Measurements from ENCODE around the gene MIB1.

MIB1 gene

GRCh38 chr18:21820811-21821143 lies 80.2 kb downstream of the MIB1 start:
- no peak for DNase-seq

GRCh38 chr18:21823848-21824247 lies 83.3 kb downstream of the MIB1 start:
- DNase-seq = no peak

DNA sequence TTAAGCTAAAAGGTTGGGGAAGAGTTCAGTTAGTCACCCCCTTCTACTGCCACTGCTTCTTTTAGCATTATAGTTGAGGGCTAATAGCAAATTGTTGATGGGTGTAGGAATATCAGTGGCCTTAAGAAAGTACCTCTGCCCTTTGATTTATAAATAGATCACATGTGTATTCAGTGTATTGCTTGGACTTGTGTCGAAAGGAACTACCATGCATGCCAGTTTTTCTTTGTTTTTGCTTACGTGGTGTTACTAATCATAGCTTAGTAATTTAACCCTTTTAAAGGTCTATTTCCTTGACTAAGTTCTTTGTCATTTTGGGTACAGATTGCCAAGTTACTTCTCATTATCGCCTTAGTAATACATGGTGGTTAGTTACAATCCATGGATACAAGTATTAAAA lies 85.6 kb downstream of the MIB1 start:
- no peak for DNase-seq

DNA sequence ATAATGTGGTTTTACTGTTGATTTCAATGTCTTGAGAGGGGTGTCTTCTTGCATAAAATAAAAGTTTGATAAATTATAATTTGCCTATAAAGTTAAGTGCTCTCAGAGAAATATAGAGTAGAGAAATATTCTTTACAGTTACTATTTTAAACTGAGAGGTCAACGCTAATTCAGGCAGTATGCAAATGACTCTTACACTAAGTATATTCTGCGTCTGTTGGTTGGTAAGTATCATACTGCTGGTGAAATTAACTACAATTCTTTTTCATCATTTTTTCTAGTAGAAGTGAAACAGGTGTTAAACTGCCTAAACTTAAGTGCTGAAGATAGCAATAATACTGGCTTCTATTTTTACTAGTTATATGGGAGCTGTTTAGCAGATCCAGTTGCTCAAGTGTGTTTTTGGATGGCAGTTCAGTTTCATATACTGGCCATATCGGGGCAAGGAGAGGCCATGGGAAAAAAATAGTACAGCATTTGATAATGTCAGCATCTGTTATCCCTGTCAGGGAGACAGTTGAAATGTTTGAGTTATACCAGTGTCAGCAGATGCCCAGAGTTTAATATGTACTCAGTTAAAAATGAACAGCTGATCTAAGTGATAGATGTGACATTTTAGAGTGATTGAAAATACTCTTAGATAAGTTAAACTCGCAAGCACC lies 86.2 kb downstream of the MIB1 start:
- DNase-seq = no peak

DNA sequence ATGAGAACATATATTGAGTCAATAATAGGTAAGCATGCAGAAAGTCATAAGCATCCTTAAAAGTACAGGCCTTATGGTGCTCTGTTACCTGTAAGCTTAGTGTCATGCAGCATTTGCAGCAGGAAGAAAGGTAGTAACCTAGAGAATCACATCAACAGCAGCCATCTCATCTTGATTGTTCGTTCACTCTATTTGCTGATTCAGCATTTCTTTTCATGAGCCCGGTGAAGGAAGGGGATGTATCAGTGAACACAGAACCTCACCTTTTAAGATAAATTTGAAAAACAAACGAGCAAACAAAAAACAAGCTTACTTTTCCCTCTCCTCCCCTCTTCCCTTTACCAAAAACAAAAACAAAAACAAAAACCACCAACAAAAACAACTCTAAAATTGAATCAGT lies 89.9 kb downstream of the MIB1 start:
- no peak for DNase-seq

DNA sequence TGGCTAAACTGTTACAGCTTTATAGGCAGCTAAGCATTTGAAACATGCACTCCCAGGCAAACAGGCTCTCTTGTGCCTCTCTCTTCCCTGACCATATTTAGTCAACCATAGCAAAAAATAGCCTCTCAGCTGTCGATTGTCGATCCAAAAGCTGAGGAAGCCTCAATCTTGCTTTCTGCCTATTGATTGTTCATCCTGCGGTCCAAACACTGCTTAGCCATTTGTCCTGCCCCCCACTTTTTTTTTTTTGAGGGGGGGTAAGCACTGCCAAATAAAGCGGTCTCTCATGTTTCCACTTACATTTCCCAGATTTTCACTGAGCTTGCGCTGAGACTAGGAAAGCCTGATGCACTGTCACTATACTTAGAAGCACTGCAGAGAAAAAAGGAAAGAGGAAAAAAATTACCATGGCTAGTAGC lies 90.8 kb downstream of the MIB1 start:
- DNase-seq = no peak

DNA sequence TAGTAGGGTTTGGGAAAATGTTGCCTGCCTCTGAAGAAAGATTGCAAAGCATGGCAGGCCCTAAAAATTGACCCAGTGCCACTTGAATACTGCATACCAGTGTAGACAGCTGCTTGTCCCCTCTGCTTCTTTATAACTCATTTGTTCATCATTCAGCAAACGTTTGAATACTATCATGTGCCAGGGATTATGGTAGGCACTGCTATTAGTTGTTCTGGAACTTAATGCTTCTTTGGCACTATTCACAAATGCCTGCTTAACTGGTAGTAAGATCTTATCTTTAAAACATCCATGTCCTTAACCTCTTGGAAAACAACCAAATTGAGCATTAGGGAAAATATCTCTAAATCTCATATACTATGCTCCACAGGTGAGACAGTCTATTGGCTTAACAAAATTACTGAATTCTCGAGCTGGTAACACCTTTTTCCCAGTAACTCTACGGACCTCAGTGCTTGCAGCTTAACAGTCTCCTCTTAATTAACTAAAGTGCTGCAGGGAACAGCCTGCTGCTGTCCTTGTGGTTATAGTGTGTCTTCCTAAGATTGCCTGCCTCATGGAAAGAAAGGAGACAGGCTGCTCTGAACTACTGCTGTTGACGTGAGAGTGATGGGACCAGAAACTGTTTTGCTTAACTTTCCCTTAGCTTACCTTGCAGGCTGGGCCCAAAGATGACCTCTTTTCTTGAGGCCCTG lies 93.2 kb downstream of the MIB1 start:
- DNase-seq = no peak

DNA sequence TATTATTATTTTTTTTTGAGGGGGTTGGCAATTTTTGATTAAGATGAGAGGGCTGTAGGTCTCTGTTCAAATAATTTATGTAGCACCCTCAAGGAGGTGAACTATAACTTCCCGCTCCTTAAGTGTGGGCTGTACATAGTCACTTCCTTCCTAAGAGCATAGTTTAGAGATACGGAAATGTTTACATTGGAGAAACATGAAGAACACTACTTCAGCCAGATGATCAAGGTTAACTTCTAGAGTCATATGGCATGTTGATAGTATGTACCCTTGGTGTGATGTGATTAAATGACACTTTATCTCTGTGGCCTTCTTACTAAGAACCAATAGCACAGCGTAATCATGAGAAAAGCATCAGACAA lies 93.7 kb downstream of the MIB1 start:
- no peak for DNase-seq

DNA sequence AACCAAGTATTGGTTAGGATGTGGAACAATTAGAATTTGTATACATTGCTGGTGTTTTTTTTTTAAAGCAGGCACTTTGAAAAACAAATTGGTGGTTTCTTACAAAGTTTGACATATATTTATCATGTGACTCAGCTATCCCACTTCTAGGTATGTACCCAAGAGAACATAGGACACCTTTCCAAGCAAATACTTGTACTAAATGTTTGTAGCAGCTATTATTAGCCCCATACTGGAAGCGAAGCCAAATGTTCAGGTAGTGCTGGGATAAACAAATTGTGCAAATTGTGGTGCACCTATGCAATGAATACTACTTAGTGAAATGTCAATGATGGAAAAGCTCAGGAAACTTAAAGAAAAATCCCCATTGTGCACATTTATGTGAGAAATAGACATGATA lies 101.0 kb downstream of the MIB1 start:
- DNase-seq = no peak

- DNase-seq = no peak
Measured at GRCh38 chr18:21843341-21843740, 102.7 kb downstream of the MIB1 start.

GRCh38 chr18:21851327-21851961 lies 110.9 kb downstream of the MIB1 start:
- DNase-seq = no peak

GRCh38 chr18:21853016-21853415 lies 112.4 kb downstream of the MIB1 start:
- peak; percentile 41 for DNase-seq

GRCh38 chr18:21853775-21854552 lies 113.4 kb downstream of the MIB1 start:
- DNase-seq = no peak

- DNase-seq = no peak
Measured at GRCh38 chr18:21855432-21855831, 114.8 kb downstream of the MIB1 start.

GRCh38 chr18:21857871-21858270 lies 117.3 kb downstream of the MIB1 start:
- peak; percentile 29 for DNase-seq

GRCh38 chr18:21858544-21858943 lies 118.0 kb downstream of the MIB1 start:
- no peak for DNase-seq

DNA sequence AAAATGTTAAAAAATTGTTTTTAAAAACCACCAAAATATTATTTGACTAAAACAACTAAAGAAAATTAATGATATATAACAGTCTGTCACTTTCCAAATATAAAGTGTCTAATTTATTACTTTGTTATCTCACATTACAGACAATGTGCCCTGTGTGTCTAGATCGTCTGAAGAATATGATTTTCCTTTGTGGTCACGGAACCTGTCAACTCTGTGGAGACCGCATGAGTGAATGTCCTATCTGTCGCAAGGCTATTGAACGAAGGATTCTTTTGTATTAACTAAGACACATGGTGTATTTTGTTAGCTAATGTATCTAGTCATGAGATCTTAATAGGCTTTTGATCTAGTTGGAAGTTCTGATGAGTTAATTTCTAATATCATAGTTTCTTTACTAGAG lies 123.8 kb downstream of the MIB1 start:
- DNase-seq = no peak

DNA sequence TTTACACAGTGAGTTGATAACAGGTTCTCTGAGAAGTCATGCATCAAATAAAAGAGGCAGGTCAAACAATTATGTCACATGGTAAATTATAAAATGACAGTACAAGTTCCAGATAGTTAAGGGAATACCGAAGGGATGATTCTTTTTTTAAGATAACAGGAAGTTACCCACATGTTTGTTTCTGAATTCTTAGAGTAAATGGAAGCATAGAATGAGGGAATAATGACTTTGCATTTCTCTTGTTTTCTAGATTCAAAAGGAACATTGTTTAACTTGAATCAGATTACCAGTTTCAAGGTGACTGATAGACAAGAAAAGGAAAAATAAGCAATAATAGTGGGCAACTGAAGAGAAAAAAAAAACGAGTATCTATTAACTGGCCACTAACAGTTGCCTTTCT lies 124.5 kb downstream of the MIB1 start:
- no peak for DNase-seq

DNA sequence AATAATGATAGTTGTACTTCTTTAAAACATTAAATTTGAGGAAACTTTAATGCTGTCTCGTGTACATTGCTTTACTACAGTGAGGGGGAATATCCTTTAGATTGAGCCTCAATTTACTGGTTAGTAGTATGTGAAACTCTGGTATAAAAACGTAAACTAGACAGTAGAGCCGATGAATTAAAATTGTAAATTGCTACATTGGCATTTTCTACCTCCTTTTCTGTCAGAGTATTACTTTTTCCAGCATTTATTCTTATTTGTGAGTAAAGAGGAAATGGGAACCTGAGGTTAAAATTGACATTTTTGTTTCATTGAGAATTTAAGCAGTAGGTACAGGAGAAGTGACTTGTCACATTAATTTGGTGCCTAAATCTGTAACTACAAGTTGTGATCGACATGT lies 128.2 kb downstream of the MIB1 start:
- no peak for DNase-seq

- no peak for DNase-seq
Measured at GRCh38 chr18:21889570-21889969, 149.0 kb downstream of the MIB1 start.

- DNase-seq = no peak
Measured at GRCh38 chr18:21894619-21895367, 154.2 kb downstream of the MIB1 start.

DNA sequence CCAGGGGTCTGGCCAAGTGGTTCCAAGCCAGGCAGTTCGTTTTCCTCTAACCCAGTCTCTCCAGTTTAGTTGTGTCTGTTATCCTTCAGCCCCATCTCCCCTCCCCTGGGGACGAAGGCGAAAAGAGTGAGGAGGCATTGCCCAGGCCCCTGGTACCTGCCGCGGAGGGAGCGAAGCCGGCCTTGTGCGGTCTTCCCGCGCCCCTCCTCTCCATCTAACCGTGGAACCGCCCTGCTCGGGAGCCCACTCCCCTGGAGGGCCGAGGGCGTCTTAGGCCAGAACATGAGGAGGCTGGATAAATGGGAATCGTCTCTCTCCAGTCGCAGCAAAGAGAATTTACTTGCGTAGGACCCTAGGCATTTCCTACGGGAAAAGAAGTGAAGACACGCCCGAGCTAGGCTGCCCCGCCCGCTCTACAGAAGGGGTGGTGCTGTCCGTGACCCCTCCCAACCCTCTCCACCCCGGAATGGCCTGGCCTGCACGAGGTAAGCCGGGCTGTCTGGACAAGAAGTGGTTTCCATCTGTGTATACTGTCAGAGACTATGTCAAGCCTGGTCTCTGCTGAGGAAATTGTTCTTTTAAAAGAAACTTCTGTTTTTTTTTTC lies 156.2 kb downstream of the MIB1 start:
- DNase-seq = no peak

- peak; percentile 35 for DNase-seq
Measured at GRCh38 chr18:21897811-21898210, 157.2 kb downstream of the MIB1 start.
